Neural crest cell (in vitro differentiated cells): ENCODE data around the gene SLC7A6. TPM values are rescaled to one million over a fixed set of nuclear protein-coding genes. Genes with fewer than 3 reads are reported as not detected.

Source experiments
- DNase-seq: peaks from one replicate; pipeline ENCODE4 v3.0.0; 2021; ENCODE audit warnings: low read depth, mixed read lengths, low spot score
- H3K27ac Mint-ChIP-seq: one replicate; pipeline ENCODE4 v1.8.0; 2021; ENCODE audit warnings: mild to moderate bottlenecking, mixed read lengths; ENCODE audit not compliant: unreplicated experiment
- H3K27me3 Mint-ChIP-seq: 2 replicates; pipeline ENCODE4 v1.8.0; 2021; ENCODE audit warnings: low read depth, mild to moderate bottlenecking, mixed read lengths
- H3K36me3 Mint-ChIP-seq: 2 replicates; pipeline ENCODE4 v1.8.0; 2021; ENCODE audit warnings: low read depth, mild to moderate bottlenecking, mixed read lengths
- H3K4me1 Mint-ChIP-seq: 2 replicates; pipeline ENCODE4 v1.8.0; 2021; ENCODE audit warnings: mixed read lengths
- H3K4me3 Mint-ChIP-seq: one replicate; pipeline ENCODE4 v1.8.0; 2021; ENCODE audit warnings: mild to moderate bottlenecking, mixed read lengths
- H3K9me3 Mint-ChIP-seq: 2 replicates; pipeline ENCODE4 v1.8.0; 2021; ENCODE audit warnings: mixed read lengths
- total RNA-seq: library from RNA; stranded (reverse); gene quantifications from 2 replicates; pipeline ENCODE4 v1.2.1, GENCODE V29; 2021
- TF ChIP-seq, protein P1 (sequence below): fragments of 200-600 bp; sonication (generic); conservative IDR thresholded peaks from 2 replicates; pipeline ENCODE4 v1.5.0; 2021; ENCODE audit warnings: antibody characterized with exemption, mild to moderate bottlenecking

The SLC7A6 gene
- total RNA-seq, 1 donor from 2014 or later = 41.7 TPM

DNA sequence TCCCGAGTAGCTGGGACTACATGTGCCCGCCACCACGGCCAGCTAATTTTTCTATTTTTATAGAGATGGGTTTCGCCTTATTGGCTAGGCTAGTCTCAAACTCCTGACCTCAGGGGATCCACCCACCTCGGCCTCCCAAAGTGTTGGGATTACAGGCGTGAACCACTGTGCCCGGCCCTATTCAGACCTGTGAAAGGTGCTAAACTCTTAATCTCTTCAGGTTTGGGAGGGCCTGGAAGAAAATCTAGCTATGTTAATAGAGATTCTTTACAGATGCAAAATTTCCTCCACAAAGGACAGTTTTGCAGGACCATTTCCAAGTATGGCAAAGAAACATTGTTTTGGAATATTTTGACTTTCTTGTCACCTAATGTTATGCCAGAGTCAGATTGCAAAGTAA is 22.2 kb upstream of the SLC7A6 start:
- peak overlapping the region; percentile 70 for H3K4me3 Mint-ChIP-seq
- H3K9me3 Mint-ChIP-seq = no peaks in the 10 kb centered on the region
- no peaks in the 10 kb centered on the region for H3K36me3 Mint-ChIP-seq
- no peak for DNase-seq
- TF ChIP-seq, protein P1, sequence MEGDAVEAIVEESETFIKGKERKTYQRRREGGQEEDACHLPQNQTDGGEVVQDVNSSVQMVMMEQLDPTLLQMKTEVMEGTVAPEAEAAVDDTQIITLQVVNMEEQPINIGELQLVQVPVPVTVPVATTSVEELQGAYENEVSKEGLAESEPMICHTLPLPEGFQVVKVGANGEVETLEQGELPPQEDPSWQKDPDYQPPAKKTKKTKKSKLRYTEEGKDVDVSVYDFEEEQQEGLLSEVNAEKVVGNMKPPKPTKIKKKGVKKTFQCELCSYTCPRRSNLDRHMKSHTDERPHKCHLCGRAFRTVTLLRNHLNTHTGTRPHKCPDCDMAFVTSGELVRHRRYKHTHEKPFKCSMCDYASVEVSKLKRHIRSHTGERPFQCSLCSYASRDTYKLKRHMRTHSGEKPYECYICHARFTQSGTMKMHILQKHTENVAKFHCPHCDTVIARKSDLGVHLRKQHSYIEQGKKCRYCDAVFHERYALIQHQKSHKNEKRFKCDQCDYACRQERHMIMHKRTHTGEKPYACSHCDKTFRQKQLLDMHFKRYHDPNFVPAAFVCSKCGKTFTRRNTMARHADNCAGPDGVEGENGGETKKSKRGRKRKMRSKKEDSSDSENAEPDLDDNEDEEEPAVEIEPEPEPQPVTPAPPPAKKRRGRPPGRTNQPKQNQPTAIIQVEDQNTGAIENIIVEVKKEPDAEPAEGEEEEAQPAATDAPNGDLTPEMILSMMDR = no peak
- no peak overlapping the region for H3K27ac Mint-ChIP-seq
- peaks cover 10% of the 10 kb centered on the region for H3K27me3 Mint-ChIP-seq
- H3K4me1 Mint-ChIP-seq = peaks cover 24% of the 10 kb centered on the region

DNA sequence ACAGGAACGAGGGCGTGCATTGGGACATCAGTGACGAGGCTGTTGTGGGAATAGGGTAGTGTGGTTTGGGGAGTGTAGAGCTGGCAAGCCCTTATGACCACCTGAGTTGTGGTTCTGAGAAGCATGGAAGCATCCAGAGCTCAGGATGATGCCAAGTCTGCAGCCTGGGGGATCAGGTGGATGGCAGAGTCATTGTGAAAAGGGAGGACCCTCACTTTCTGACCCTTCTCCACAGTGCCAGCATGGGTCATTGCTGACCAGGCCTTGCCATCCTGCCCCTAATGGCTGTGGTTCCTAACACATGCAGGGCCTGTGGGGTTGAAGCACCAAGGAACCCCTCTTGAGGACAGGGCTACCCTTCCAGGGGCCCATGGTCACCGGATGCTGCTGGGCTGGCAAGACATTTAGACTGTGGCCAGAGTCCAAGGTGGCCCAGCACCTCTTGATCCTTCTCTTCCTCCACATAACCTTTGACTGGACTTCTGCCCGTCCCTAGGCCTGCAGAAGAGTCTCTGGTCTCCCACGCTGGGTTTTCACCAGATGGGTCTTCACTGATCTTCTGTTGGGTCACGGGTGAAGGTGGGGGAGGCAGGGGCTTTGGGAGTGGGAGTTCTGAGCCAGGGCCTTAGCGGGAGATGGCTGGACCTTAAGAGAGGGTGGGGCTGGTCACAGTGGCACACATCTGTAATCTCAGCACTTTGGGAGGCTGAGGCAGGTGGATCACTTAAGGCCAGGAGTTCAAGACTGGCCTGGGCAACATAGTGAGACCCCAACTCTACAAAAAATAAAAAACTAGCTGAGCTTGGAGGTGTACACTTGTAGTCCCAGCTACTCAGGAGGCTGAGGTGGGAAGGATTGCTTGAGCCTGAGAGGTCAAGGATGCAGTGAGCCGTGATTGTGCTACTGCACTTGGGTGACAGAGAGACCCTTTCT is 21.1 kb upstream of the SLC7A6 start:
- peak overlapping the region; percentile 100 for H3K4me3 Mint-ChIP-seq
- H3K4me1 Mint-ChIP-seq = peaks cover 19% of the 10 kb centered on the region
- H3K27ac Mint-ChIP-seq = no peak overlapping the region
- TF ChIP-seq, protein P1 = no peak
- no peaks in the 10 kb centered on the region for H3K27me3 Mint-ChIP-seq
- no peaks in the 10 kb centered on the region for H3K36me3 Mint-ChIP-seq
- DNase-seq = no peak
- H3K9me3 Mint-ChIP-seq = no peaks in the 10 kb centered on the region

DNA sequence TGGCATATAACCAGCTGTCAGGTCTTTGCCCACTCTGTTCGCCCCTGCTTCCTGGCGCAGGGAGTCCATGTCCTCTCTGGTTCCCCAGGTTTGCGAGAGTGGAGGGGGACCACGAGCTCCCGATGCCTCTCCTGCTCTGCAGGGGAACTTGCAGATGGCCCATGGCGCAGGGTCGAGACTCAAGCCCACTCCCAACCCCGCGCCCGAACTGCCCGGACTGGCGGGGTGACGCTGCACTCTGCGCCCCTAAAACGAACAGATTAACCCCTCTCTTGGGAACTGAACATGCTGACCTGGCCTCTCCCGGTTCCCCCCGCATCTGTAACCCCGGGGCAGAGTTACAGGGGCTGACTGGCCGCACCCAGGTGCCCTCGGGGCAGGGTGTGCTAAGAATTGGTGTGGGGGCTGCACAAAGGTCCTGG is 19.8 kb upstream of the SLC7A6 start:
- Mint-ChIP-seq H3K4me3 (peak overlapping the region; percentile 100), H3K27ac (no peak overlapping the region), H3K4me1 (peaks cover 19% of the 10 kb centered on the region), H3K9me3 (no peaks in the 10 kb centered on the region), H3K36me3 (no peaks in the 10 kb centered on the region), H3K27me3 (no peaks in the 10 kb centered on the region)
- DNase-seq = no peak
- TF ChIP-seq, protein P1 = no peak

DNA sequence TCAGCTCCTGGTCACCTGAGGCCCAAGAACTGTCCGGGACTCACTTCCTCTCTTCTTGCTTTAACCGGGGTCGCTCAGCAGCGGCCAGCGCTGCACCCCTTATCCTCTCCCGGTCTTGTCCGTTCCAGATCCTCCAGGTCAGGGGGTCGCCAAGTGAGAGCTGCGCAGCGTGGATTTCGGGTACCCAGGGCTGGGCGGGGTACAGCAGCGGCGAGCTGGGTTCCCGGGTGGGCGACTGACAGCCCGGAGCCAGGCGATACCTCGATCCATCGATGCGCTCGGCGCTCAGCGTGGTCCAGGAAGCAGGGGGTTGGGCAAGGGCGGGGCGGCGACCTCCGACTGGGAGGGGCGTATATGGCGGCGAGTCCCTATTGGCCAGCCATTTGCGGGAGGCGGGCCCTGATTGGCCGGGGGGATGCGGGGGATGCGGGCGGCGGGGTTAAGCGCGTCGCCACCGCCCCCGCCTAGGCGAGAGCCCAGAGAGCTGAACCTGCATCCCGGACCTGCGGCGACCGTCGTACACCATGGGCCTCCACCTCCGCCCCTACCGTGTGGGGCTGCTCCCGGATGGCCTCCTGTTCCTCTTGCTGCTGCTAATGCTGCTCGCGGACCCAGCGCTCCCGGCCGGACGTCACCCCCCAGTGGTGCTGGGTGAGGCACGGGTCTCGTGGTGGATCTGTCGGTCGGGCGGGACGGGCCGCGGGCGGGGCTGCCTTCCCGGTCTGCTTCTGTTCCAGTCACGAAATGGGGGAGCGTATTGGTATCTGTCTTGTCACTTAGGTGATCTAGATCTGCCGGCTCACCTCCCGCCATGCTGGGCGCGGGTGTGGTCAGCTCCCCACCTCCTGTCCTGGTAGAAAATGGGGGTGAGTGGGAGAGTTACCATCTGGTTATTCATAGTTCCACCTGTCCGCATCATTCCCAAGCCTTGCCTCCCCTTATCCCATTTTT is 19.1 kb upstream of the SLC7A6 start, which contains the start of gene PLA2G15:
Gene PLA2G15 (plus strand): TSS at position 471 of the 951 bp plus-strand sequence. CDS start 54 bp downstream, at position 525.
- Mint-ChIP-seq H3K4me3 (peak within 1 kb of the TSS; percentile 100), H3K9me3 (no peaks in the 10 kb centered on the region), H3K27me3 (no peaks in the 10 kb centered on the region), H3K27ac (peak within 1 kb of the TSS; percentile 78), H3K4me1 (peaks cover 19% of the 10 kb centered on the region), H3K36me3 (no peaks in the 10 kb centered on the region)
- TF ChIP-seq, protein P1 = no peak
- peak; percentile 95 for DNase-seq

DNA sequence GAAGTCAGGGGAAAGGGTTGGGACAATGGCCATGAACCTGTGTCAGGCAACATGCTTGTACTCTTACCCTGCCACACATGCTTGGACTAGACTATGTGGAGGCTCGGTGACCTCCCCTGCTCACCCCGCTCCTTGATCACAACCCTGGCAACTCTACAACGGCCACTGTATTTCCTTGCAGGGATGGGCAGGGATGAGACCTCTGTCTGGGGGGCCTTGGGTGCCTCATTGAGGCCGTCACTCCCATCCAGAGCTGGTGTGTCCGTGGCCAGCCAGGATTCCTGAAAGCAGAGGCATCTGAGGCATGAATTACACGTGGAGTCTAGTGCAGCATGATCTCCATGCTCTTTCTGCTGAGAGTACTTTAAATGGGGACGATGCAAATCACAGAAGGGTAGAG is 18.2 kb upstream of the SLC7A6 start:
- DNase-seq = no peak
- TF ChIP-seq, protein P1 = no peak
- H3K27me3 Mint-ChIP-seq = no peaks in the 10 kb centered on the region
- H3K27ac Mint-ChIP-seq = no peak overlapping the region
- no peaks in the 10 kb centered on the region for H3K9me3 Mint-ChIP-seq
- H3K4me1 Mint-ChIP-seq = peaks cover 19% of the 10 kb centered on the region
- H3K4me3 Mint-ChIP-seq = peak overlapping the region; percentile 100
- H3K36me3 Mint-ChIP-seq = no peaks in the 10 kb centered on the region
